ENCODE data around the gene EGLN3.
"Not testable (repeated sequence)": the region's sequence is repeated elsewhere in the genome, so short reads cannot be mapped to it uniquely, and the experiment has no call there.

Gene EGLN3

DNA sequence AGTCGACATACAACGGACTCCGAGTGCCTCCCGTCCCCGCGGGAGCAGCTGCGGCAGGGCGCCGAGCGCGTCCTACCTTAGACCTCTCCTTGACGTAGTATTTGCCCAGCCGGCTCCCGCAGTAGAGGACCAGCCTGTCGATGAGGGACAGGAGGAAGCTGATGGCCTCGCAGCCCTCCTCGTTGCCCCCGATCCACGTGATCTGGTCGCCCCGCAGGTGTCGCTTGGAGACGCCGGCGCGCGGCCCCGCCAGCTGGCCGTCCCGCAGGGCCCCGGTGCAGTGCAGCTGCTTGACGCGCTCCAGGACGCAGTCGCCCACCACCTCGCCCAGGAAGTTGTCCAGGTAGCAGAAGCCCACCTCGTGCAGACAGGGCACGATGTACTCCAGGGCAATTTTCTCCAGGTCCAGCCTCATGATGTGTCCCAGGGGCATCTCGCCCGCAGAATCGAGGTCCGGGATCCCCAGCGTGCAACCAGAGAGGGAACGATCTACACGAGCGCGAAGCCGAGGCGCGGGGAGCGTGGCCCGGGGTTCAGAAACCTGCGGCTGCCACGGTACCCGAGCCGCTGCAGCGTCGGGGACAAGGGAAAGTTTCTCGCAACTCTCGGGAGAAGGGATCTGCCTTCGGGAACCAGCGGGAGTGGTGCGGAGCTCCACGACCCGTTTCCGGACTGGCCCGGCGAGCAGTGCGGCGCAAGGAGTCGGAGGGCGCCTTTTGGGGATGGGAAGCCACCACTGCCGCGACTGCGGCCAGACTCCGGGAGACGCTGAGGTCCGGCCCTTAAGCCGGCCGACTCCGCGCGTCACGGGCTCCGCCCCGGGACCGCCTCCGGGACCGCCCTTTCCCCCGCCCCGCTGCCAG is at the start of gene EGLN3:
TSS of gene EGLN3 (minus strand) at position 755 of the 863 bp plus-strand sequence. CDS start at position 433, 322 bp downstream.
- in situ Hi-C loops (cut with HindIII; ENCODE audit: low sequenced_read_pairs), result no loop called here

DNA sequence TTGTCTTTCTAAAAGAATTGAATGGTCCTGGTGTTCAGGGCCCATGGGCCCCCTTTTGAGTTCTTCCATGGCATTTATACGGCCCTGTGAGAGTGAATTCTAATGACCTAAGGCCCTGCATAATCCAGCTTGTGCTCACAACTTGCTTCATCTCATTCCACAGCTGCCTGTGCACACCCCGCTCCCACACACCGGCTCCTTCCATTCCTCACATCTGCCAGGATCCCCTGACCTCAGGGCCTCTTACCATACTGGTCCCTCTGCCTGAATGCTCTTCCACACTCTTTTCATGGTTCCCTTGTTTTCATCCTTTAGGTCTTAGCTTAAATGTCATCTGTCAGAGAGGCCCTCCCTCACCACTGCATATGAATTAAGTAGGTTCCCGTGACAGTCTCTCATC is 49.5 kb upstream of the EGLN3 start:
- in situ Hi-C loops (cut with HindIII; ENCODE audit: low sequenced_read_pairs), result no loop called here

DNA sequence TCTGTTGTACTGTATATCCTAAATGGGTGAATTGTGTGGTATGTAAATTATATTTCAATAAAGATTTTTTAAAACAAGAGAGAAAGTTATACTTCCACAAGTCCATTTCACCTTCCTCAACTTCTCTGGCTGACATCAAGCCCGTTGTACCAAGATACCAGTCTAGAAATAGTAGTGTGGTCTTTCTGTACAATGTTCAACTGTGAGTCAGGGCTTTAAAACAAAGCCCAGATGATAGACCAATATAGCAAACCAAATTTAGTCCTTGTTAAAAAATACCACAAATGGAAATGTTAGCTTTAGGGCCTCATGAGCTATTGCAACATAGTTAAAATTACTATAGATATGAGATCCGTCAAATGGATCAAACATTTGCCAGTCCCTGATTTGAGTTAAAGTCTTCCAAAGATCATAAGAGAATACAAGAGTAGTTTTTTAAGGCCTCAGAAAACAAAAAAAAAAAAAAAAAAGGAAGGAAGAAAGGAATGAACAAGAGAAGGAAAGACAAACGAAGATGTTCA is 49.0 kb upstream of the EGLN3 start:
- in situ Hi-C loops (cut with HindIII; ENCODE audit: low sequenced_read_pairs), result no loop called here

DNA sequence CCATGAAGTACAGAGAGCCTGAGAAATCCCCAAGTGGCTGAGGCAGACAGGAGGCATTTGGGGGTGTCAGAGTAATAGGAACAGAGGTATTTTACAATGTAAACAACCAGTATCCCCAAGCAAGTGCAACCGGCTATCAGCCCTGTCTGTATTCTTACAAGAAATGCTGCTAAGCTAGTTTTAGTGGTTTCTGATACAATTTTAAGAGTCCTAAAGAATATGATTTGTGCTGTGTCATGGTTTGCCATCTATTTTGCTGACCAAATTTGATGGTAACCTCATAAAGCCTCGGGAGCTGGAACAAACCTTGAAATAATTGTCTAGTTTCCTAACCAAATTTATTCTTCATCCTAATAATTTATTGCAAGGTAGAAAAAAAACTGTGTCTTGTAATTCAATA is 46.7 kb upstream of the EGLN3 start:
- in situ Hi-C loops (cut with HindIII; ENCODE audit: low sequenced_read_pairs), result no loop called here

DNA sequence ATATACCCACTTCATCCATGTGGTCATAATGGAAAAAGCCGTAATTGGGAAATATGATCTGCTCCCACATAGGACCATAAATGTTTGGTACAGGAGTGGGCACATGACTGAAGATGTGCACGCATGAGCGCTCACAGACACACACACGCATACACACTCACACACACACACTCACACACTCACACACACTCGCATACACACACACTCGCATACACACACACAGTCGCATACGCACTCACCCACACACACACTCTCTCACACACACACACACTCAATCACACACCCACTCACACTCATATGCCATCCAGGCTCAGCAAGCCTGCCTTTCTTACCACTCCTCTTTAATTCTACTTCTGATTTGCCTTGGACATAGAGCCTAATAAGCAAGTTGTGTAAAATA is 45.6 kb upstream of the EGLN3 start:
- in situ Hi-C loops (cut with HindIII; ENCODE audit: low sequenced_read_pairs), result no loop called here

DNA sequence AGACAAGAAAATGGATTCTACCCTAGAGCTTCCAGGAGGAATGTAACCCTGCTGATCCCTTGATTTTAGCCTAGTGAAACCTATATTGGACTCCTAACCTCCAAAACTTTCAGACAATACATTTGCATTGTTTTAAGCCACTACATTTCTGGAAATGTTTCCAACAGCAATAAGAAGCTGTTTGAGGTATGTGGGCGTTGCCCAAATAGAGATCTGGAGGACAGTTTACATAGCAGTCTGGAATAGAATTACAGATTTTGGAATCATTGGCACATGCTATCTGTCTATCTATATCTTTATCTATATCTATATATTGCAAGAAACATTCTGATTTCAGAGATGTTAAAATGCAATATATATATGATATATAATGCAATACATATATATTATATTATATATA is 42.4 kb upstream of the EGLN3 start:
- in situ Hi-C loops (cut with HindIII; ENCODE audit: low sequenced_read_pairs), result no loop called here

DNA sequence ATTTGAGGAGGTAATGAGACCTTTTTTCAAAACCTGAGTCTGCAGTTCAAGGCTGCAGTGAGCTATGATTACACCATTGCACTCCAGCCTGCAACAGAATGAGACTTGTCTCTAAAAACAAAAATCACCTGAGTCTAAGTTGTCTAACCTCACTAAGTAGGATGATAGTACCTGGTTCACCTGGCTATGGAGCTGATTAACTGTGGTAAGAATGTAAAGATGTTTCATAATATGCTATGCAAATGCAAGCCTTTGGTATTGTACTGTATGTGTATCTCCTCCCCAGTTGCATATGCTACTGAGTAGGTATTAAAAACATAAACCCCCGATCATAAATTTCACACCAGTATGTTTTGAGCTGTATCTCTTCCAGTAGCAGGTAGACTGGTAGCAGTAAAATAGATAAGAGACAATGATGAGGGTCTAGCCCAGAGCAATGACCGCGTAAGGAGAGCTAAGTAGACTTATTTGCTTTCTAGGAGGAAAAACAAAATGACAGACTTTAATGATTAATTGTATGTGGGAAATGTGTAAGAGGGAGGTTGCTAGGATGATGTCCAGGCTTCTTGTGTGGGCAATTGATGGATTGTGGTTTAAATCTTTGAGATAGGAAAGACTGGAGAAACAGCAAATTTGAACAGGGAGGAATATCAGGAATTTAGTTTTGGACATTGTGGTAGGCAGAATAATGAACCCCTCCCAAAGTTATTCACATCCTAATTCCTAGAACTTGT is 41.6 kb upstream of the EGLN3 start:
- in situ Hi-C loops (cut with HindIII; ENCODE audit: low sequenced_read_pairs), result no loop called here

DNA sequence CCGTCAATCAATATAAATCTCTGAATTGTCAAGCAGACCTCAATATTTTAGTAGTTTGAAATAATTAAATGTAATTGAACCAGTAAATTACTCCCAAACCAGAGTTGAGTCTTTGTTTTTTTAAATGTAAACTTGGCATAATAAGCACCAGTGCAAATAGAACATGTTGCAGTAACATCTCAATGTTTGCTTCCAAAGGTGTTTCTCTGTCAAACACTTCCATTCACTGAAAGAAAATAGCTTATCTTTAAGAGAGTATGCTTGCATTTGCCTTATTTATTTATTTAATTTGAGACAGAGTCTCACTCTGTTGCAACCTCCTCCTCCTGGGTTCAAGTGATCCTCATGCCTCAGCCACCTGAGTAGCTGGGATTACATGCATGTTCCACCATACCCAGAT is 39.9 kb upstream of the EGLN3 start:
- in situ Hi-C loops (cut with HindIII; ENCODE audit: low sequenced_read_pairs), result no loop called here

DNA sequence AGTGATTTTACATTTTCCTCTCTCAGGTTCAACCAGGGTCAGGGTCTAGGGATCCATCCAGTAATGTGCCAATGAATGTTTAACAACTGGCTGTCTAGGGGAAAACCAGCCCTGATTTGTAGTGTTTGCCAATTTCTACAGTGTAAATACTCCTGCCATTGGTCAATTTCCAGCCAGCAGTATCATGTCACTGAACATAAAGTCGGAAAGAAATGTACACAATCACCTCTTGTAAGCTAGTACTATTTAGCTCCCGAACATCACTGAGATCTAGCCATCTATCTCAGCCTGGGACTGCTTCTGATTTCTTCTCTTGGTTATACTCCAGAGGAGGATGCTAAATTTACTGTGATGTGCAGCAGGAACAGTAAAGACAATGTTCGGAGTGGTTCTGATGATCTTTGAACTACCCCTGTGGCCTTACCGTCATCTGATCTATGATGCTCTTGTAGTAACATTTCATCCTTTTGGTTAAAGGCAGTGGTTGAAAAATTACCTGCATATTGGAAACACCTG is 36.7 kb upstream of the EGLN3 start:
- in situ Hi-C loops (cut with HindIII; ENCODE audit: low sequenced_read_pairs), result no loop called here

DNA sequence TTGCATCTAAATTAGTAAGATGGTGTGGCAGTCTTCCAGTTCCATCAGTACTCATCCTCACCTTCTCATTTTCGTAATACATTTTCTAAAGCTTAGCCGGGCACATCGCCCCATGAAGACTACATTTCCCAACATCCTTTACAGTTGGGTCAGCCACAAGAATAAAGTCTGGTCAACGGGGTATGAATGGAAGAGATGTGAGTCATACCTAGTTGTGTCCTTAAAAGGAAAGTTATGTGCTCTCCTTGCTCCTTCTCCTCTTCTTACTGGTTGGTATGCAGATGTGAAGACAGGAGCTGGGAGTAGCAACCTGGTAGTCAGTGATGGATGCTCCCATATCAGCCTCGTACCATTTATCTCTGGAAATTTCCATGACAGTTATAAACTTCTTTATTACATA is 35.9 kb upstream of the EGLN3 start:
- in situ Hi-C loops (cut with HindIII; ENCODE audit: low sequenced_read_pairs), result no loop called here

DNA sequence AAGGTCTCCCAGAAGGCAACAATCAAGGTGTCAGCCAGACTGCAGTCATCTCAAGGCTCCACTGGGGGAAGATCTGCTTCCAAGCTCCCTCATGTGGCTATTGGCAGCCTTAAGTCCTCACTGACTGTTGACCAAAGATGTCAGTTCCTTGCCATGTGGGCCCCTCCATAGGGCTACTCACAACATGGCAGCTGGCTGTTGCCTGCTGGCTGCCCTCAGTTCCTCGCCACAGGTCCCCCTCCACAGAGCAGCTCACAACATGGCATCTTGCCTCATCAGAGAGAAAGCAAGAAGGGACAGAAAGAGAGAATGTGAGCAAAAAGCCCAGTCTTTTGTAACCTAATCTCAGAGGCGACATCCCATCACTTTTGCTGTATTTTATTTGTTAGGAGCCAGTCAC is 34.4 kb upstream of the EGLN3 start:
- in situ Hi-C loops (cut with HindIII; ENCODE audit: low sequenced_read_pairs), result no loop called here

DNA sequence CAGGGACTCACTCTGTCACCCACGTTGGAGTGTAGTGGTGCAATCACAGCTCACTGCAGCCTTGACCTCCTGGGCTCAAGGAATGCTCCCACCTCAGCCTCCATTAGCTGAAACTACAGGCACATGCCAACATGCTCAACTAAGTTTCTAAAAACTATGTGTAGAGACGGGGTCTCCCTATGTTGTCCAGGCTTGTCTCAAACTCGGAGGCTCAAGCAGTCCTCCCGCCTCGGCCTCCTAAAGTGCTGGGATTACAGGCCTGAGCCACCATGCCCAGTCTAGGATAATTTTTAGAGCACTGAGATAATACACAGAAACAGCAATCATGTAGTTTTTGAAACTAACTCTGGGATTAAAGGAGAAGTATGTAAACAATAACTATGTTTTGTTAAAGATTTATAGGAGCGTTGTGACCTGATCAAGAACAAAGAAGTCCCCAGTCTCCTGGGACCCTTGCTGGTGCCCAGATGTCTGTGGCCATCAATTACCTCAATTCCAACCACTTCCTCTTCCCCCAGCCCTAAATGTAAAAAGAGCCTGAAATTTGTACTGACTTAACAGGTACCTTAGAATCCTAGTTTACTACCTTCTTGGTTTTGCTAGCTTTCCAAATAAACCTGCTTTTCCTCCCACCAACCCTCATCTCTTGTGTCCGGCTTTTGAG is 28.9 kb upstream of the EGLN3 start:
- in situ Hi-C loops (cut with HindIII; ENCODE audit: low sequenced_read_pairs), result no loop called here

DNA sequence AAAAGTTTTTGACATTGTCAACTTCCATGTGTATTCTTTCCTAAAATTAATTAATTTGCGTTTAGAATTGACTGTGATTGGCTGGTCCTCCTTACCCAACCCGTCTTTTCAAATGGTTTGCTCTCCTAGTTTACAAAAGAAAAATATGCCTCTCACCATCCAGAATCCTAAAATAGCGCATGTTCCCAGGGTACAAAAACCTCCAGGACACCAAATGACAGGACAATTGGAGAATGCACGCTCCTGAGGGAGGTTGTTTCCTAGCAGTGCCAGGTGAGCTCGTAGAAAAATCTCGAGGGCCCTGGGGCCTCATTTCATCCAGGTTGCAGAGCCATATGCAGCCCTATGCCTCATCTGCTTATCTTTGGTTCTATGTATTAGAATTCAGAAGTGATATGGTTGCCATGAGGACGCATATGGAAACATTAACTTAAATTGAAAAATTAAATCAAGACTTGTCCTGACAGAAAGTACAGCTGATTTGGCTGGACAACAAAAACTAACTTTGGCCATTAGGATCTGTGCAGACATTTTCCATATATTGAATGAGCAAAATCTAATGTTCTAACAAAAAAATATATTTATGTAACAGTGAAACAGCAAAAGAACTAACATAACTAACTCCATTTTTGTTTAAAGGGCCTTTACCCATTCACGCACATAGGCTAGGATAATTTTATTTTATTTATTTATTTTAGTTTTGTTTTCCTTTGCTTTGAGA is 28.2 kb upstream of the EGLN3 start:
- in situ Hi-C loops (cut with HindIII; ENCODE audit: low sequenced_read_pairs), result no loop called here

DNA sequence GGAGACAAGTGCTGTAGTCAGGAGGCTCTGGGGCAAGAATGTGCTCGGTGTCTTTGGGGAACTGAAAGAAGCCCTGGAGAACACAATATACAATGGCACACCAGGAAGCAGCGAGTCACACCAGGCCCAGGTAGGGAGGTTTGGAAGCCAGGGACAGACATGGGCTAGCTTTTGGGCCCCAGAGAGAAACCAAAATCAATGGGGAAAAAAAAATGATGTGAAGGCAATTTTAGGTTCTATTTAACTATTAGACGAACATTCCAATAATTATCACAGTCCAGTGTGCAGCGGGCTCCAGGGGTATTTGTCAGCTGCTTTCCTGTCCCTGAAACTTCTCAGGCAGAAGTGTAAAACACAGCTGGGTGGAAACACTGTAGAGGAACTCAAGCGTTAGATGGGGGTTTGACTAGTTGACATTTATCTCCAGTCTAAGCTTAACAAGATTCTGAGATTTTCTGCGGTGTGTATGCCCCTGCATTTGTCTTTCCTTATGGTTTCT is 21.8 kb upstream of the EGLN3 start:
- in situ Hi-C loops (cut with HindIII; ENCODE audit: low sequenced_read_pairs), result no loop called here

DNA sequence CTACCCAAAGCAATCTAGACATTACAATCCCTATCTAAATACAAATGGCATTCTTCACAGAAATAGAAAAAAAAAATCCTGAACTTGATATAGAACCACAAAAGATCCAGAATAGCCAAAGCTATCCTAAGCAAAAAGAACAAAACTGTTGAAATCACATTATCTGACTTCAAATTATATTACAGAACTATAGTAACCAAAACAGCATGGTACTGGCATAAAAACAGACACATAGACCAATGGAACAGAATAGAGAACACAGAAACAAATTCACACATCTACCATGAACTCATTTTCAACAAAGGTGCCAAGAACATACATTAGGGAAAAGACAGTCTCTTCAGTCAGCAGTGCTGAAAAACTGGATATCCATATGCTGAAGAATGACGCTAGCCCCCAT is 19.0 kb upstream of the EGLN3 start:
- in situ Hi-C loops (cut with HindIII; ENCODE audit: low sequenced_read_pairs), result not testable (repeated sequence)

DNA sequence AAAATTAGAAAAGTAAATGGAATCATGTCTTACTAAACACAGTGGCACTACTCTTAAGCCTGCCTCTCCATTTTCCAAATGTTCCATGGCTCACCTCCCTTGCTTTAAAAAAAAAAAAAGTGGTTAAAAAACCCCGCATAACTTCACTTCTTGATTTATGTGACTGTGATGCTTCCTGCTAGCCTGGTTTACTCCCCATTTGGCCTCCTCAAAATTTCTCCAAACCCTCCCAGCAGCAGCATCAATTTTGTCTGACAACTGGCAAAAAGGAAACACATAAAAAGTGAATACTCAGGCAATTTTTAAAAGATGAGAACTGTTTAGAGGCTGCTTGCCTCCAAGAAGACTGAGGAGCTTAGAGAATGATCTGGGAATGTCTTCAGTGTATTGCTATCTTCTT is 17.8 kb upstream of the EGLN3 start:
- in situ Hi-C loops (cut with HindIII; ENCODE audit: low sequenced_read_pairs), result no loop called here

DNA sequence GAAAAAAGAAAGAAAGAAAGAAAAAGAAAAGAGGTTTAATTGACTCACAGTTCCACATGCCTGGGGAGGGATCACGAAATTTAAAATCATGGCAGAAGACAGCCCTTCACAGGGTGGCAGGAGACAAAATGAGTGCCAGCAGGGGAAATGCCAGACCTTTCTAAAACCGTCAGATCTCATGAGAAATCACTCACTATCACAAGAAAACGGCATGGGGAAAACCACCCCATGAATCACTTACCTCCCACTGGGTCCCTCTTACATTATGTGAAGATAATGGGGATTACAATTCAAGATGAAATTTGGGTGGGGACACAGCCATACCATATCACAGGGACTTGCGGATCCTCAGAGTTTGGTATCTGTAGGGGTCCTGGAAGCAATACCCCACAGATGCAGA is 16.3 kb upstream of the EGLN3 start:
- in situ Hi-C loops (cut with HindIII; ENCODE audit: low sequenced_read_pairs), result no loop called here

DNA sequence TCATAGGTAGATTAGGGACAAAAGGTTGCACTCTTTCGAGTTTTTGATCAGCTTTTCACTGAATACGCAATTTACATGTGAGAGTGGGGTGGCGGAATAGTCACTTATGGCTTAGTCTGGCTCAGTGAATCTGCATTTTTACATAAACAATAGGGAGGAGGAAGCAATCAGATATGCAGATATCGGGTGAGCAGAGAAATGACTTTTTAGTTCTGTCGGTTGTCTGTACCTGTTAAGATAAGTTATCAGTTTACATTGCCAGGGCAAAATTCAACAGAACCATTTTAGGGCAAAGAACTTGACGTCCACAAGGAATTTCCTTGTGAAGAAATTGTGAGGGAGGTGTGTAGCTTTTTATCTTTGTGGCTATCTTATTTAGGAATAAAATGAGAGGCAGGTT is 15.4 kb upstream of the EGLN3 start:
- in situ Hi-C loops (cut with HindIII; ENCODE audit: low sequenced_read_pairs), result no loop called here

DNA sequence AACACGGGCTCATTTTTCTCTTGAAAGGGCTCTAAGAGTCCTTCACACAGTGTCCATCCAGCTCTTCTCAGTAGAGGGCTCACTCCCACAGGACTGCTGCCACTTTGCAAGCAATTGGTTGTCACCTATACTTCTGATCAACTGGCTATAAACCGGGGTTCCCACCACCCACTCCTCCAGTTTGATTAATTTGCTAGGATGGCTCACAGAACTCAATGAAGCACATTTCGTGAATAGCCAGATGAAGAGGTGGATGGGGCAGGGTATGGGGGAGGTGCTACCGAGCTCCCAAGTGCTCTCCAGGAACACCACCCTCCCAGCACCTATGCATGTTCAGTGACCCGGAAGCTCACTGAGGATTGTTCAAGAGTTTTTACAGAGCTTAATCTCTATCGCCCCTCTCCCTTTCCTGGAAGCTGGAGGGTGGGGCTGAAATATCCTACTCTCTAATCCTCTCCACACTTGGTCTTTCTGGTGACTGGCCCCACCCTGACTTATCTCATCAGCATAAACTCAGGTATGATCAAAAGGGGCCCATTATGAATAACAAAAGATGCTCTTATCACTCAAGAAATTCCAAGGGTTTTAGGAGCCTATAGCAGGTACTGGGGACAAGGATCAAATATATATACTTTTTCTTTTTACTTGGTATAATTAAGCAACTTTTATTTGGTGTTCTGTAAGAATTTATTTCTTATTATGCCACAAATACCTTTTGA is 13.9 kb upstream of the EGLN3 start:
- in situ Hi-C loops (cut with HindIII; ENCODE audit: low sequenced_read_pairs), result no loop called here

DNA sequence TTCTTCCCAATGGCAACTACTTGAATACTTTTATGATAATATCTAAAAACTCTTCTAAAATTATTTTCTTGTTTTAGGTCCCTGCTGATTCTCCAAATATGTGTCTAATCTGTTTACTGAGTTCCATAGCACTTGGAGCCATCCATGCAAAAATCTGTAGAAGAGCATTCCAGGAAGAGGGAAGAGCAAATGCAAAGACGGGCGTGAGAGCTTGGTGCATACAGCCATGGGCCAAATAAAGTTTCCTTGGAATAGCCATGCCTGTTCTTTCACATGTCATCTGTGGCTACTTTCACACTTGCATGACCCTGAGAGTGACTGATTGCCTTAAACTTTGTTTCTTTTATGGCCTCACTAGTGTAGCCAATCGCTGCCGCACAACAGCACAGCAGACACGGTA is 13.0 kb upstream of the EGLN3 start:
- in situ Hi-C loops (cut with HindIII; ENCODE audit: low sequenced_read_pairs), result no loop called here
